GM19395 (cell line): ENCODE data around the gene CEP162.
A peak's percentile ranks its signal among the peaks of the same experiment; 100 is the strongest.
"Not testable (repeated sequence)": the region's sequence is repeated elsewhere in the genome, so short reads cannot be mapped to it uniquely, and the experiment has no call there.

Source experiments
- ATAC-seq: cut with Tn5 transposase; IDR thresholded peaks from one replicate; pipeline ENCODE4 v1.9.1; 2021; ENCODE audit warnings: mild to moderate bottlenecking, moderate library complexity; ENCODE audit not compliant: unreplicated experiment

Gene CEP162

DNA sequence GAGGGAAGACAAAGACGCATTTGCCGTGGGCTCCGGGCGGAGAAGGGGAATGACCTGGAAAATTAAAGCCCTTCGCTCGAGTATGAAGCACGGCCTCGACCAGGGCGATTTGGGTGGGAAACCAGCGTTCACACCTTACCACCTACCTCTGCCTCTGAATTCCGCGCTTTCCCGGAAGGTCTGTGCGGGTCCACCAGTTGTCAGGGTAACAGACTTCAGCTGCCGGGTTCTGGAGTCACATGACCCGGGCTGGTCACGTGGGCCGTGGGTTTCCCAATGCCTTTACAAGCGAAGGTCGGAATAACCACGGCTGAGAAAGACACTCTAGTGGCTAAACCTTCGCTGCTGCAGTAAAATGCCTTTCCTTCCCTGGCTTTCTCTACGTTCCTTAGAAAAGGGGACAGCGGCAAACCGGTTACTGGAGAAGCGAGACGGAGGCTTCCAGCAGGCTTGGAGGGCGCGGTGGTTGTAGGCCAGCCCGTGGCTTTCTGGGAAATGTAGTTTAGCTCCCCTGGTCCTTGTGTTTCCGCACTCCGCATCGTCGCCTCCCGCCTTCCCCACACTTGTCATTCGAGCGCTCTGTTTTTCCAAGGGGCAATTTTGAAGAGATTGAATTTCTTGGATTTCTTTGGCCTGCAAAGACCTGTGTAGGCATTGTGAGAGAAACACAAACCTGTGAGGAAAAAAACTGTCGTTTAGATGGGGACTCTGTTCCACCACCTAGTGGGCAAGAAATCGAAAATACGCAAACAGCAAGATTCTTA lies at the start of gene CEP162:
Gene CEP162, minus strand, starts transcription at position 210 of the 764 bp plus-strand sequence. CDS start 1,250 bp downstream, outside the sequence.
- peak; percentile 99 for ATAC-seq

DNA sequence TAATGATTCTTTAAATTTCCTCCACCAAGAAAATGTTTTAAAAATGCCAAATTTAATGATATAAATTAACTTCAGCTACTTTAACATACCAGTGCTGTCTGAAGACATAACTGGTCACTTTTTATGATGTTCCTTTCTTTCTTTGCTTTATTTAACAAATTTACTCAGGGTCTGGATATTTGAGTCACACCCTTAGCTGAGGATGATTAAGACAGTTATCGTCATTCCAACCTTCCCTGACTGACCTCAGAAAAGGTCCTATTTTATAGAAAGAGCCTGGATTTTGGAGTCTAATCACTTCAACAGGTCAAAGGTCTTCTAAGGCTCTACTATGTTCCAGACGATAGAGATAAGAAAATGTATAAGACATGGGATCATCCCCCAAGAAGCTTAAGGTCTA lies 47.4 kb upstream of the CEP162 start:
- no peak for ATAC-seq

- ATAC-seq, result no peak
These were observed 45.8 kb upstream of the CEP162 start for GRCh38 chr6:84273048-84273809.

GRCh38 chr6:84272298-84272697 lies 44.9 kb upstream of the CEP162 start:
- no peak for ATAC-seq

DNA sequence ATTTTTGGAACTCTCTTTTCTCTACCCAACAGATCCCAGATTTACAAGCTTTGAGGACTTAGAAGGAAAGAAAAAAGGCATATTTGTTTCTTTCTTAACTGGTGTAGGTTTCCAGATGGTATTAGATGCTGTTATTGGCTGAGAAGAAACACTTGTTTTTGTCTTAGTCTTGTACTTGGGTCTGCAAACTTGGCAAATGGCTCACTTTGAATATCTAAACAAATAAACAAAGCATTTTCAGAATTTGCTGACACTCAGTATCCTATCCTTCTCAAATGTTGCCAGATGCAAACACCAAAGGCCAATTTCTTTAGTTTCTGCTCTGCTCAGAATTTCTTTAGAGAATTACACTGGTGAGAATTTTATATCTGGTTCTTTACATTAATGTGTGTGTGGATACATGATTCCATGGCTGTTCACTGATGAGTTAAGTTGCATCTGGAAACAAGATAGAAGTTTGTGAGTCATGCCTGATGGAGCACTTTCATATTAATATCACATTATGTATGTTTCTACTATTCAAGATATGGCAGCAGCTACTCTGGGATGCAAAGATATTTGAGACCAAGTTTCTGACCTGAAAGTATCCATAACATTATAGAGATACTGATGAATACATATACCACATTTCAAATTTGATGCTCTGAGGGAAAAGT lies 43.7 kb upstream of the CEP162 start:
- no peak for ATAC-seq

DNA sequence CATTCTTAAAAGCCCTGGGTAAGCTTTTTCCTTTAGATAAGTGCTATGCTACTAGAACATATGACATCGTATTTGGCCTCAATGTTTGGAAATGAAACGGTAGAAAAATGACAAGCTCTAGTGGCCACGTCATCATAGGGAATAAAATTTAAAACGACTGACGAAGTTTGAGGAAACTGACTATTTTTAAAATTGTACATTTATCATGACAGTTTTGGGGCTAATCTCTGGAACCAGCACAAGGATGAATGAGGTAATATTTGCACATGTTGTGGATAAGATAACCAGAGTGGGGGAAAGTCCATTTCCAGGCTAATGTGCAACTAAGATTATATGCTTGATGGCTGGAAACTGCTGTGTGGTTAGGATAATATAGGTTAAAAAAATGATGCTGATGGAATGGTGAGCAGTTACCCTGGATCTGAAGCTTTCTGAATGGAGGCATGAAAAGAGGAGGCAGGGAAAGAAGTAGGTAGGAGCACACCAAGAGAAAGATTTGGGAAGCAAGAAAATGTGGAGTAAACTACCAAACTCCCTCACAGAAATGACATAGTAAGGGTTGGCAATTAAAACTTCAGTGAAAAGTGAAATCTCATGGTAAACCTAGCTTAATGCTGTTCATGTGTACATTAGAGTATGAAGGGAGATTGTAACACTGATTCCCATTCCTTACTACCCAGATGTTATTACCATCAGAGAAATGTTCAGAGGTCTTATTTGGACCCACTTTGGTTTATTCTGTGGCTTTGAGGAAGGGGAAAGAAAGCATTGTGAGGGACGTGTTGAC lies 42.7 kb upstream of the CEP162 start:
- ATAC-seq, result no peak

GRCh38 chr6:84268781-84269180 lies 41.3 kb upstream of the CEP162 start:
- no peak for ATAC-seq

DNA sequence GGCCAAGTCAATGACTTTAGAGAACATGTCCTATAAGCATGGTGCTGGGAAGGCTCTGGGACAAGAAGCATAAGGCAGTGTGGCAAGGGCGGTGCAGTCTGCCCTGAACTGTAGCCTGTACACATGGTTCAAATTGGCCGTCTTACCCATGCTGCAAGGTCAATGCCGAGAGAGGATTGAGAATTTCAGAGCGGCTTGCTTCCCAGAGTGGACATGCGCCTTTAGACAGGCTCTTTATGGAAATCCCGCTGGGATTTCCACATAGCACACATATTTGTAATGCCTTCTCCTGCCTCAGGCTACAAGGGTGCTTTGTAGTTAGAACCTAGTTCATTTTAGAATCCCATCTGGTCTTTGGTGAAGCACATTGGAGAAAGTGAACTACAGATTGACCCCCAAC lies 36.1 kb upstream of the CEP162 start:
- ATAC-seq, result no peak

GRCh38 chr6:84260926-84261325 lies 33.5 kb upstream of the CEP162 start:
- ATAC-seq, result no peak

DNA sequence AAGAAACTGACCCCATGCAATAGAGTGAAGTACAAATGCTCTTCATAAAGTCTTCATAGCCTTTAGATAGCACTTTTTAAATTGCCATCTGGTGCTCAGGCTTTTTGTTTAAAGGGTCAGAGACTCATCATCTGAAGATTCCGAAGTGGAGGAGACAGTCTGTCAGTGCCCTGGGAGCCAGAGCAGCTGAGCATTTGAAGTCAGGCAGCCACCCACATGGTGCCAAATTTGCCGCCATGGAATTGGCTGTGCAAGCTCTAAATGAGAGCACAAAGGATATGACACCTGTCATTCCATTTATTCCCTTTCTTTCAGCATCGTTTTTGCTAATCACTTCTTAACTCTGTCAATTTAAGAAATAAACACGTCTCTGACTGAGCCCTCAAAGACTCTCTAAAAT lies 32.8 kb upstream of the CEP162 start:
- no peak for ATAC-seq

DNA sequence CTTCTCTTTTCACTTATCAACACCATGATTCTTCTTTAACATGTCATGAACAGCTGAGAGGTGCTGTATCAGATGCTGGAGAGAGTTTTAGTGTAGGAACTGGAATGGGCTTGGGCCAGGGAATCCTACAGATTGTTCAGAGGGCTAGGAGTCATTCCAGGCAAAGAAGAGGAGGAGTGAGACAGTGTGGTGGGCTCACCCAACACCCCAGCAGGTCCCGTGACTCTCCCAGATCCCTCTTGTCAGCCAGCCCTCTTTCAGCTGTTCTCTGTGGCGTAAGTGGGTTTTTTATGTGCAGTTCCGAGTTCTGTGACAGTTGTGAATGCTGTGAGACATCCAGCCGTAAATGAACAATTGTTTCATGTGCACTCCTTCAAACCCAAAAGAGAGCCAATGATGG lies 31.4 kb upstream of the CEP162 start:
- ATAC-seq, result no peak

- no peak for ATAC-seq
These were observed 30.8 kb upstream of the CEP162 start for GRCh38 chr6:84258268-84258667.

DNA sequence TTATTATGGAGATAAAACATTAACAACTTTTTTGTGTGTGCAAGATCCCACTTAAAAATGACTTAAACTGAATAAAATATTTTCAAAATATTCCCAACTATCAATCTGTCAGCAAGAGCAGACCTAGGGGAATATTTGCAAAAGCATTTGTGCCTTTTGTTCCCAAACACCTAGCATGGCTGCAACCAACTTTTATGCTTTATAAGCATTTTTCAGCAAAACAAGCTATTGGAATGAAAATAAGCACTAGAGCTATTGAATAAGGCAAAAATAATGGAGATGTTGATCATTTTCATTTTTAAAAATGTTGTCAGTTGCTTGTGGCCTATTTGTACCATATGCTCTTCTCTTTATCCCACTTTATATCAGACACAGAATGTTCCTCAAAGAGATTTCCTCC lies 28.2 kb upstream of the CEP162 start:
- no peak for ATAC-seq

DNA sequence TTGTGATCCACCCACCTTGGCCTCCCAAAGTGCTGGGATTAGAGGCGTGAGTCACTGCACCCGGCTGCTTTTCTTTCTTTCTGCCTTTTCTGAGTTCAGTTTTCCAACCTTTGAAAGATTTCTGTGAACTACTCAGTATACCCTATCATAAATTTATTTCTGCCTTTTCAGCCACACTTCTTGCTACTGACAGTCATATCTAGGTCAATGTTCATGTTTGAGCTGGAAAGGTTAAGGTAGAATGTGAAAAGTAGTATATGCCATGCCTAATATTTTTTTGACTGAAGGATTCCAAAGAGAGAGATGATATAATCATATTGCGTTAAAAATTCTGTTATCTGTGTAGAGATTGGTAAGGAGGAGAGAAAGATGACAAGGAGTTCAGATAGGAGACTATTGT lies 25.9 kb upstream of the CEP162 start:
- ATAC-seq, result no peak

GRCh38 chr6:84251891-84252539 lies 24.6 kb upstream of the CEP162 start:
- no peak for ATAC-seq

DNA sequence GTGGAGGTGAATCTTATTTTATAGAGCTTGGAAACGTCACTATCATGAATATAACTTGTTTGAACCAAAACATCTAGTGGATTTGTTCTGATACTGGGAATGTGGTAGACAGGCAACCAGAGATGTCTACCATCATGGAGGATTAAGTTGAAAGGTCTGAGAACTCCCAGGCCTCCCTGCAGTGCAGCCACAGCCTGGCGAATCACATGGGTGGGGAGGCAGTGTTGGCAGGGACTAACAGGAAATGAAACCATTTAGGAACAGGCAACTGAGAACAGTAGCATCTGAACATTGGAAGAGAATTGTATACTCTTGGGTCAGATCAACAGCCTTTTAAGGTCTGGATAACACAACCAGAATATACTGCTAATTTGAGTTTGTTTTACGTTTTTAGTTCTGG lies 22.3 kb upstream of the CEP162 start:
- no peak for ATAC-seq

GRCh38 chr6:84244416-84245081 lies 17.1 kb upstream of the CEP162 start:
- not testable (repeated sequence) for ATAC-seq

GRCh38 chr6:84243240-84243639 lies 15.8 kb upstream of the CEP162 start:
- ATAC-seq, result no peak

DNA sequence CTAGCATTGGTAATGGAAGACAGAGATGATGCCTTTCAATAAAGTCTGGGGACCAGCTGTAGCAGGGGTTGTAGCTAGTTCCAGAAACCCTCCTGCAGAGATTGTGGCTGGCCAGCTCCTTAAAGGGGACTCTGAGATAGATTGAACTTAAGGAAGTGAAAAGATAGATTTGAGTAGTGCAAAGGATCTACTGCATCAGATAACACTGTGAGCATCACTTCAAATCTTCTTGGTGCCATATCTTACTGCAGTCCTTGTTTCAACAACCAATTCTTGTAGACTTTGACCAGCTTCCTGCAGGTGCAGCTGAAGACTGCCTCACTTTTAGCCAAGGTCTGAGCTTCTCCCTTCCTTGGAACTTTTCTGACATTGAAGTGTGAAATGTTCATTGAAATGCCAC lies 14.8 kb upstream of the CEP162 start:
- peak; percentile 78 for ATAC-seq

GRCh38 chr6:84228198-84228543 lies 728 bp upstream of the CEP162 start:
- peak; percentile 2 for ATAC-seq
